ENCODE results near the gene MARK3. TPM values are rescaled to one million over a fixed set of nuclear protein-coding genes. Genes with fewer than 3 reads are reported as not detected.

MARK3 gene
- total and polyA plus RNA-seq, 2 of the 4 experiments (the other 2 are of a cell fraction), result 78.5 to 80.5 TPM

DNA sequence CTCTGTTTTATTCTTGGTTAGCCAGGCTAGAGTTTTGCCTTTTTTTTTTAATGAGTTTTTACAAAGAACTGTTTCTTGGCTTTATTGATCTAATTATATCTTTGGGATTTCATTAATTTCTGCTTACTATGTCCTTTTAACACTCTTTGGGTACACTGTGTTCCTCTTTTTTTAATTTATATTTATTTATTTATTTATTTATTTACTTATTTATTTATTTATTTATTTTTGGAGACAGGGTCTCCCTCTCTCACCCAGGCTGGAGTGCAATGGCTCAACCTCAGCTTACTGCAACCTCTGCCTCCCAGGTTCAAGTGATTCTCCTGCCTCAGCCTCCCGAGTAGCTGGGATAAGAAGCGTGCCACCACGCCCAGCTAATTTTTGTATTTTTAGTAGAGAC, 15.1 kb upstream of the MARK3 start:
- no TSS peak for BruUV-seq (replicated peaks)
- H3K4me2 ChIP-seq (ENCODE audit: low read depth, low read length), result no peak overlapping the region
- no peak for DNase-seq
- intact Hi-C loops (cut with micrococcal nuclease), result no loop called here
- ChIA-PET CTCF (interaction anchor here (0.7 kb wide), 1 partner anchor 148 kb away, joined by 5 read pairs; no protein-coding TSS in a partner anchor), POLR2A (ENCODE audit: unreplicated experiment) (no interaction called here)
- H2BK15ac ChIP-seq (ENCODE audit: low read depth, low read length), result no peak overlapping the region
- H2BK20ac ChIP-seq (ENCODE audit: low read depth, low read length), result no peak overlapping the region
- no peak overlapping the region for H3K18ac ChIP-seq (ENCODE audit: low read depth, low read length)
- no peak overlapping the region for H3K14ac ChIP-seq (replicated peaks; ENCODE audit: low read depth, low read length)
- H3K9me3 ChIP-seq (ENCODE audit: control insufficient read depth, insufficient read depth, low read length), result no peaks in the 10 kb centered on the region
- H2AK5ac ChIP-seq (ENCODE audit: low read depth, low read length), result no peak overlapping the region
- no peak overlapping the region for H2AK9ac ChIP-seq (replicated peaks; ENCODE audit: low read depth, low read length, poor library complexity)
- WGBS, 2 experiments (ENCODE audit: extremely low coverage in 2 of 2, insufficient read length in 1 of 2), result no CpG with 5 or more reads among the region's 3 CpGs
- H3K4me3 ChIP-seq (ENCODE audit: insufficient read depth, low read depth, low read length), result no peak overlapping the region
- no peaks in the 10 kb centered on the region for H3K36me3 ChIP-seq (ENCODE audit: control insufficient read depth, insufficient read depth, low read length)
- no peaks in the 10 kb centered on the region for H4K20me1 ChIP-seq (ENCODE audit: insufficient read depth, low read length)
- peaks cover 9% of the 10 kb centered on the region; the same call in 1 of the 2 replicates for H3K4me1 ChIP-seq (ENCODE audit: control insufficient read depth, insufficient read depth, low read length)
- no peak overlapping the region for H2BK120ac ChIP-seq (ENCODE audit: low read depth, low read length)
- H3K79me1 ChIP-seq (ENCODE audit: low read depth in 1 of 2, low read length in 2 of 2), result peaks cover 0 to 3% of the 10 kb centered on the region in 2 experiments; a peak in 1 of 4 replicates
- H3K27ac ChIP-seq (ENCODE audit: insufficient read depth, low read length), result no peak overlapping the region
- H2BK5ac ChIP-seq (ENCODE audit: low read depth, low read length, poor library complexity, severe bottlenecking), result no peak overlapping the region
- in situ Hi-C loops (cut with MboI; ENCODE audit: low sequenced_read_pairs), result no loop called here
- H4K91ac ChIP-seq (ENCODE audit: insufficient read depth, low read depth, low read length), result no peak overlapping the region
- H3K9ac ChIP-seq (ENCODE audit: low read depth, low read length), result no peak overlapping the region
- no peak for ATAC-seq (ENCODE audit: low read depth)
- no peak overlapping the region for H3K23ac ChIP-seq (ENCODE audit: low read depth, low read length)
- no peak overlapping the region for H2AFZ ChIP-seq (replicated peaks; ENCODE audit: low read length, poor library complexity)
- no peaks in the 10 kb centered on the region for H3K27me3 ChIP-seq (ENCODE audit: control insufficient read depth, insufficient read depth, low read length)
- no peak overlapping the region for H3K4ac ChIP-seq (ENCODE audit: low read depth, low read length)
- TF ChIP-seq SMC3 (IDR thresholded peaks at IDR 0.05; ENCODE audit: low read depth, low read length), result no peak
- no peak for TF ChIP-seq POLR2A (IDR thresholded peaks at IDR 0.05; ENCODE audit: low read depth, low read length)
- no peak for TF ChIP-seq MXI1 (IDR thresholded peaks at IDR 0.05; ENCODE audit: borderline replicate concordance, low read depth, low read length)
- no peak for TF ChIP-seq RFX5 (IDR thresholded peaks at IDR 0.05; ENCODE audit: low read depth, low read length)
- no peak for TF ChIP-seq ELK1 (IDR thresholded peaks at IDR 0.05; ENCODE audit: borderline replicate concordance, low read depth, low read length)
- no peak overlapping the region for H4K5ac ChIP-seq (ENCODE audit: low read depth, low read length)
- H4K8ac ChIP-seq (ENCODE audit: low read depth in 2 of 2, low read length in 2 of 2), result no peak overlapping the region
- peaks cover 9% of the 10 kb centered on the region for H3K9me1 ChIP-seq (ENCODE audit: insufficient read depth, low read length)
- H3K56ac ChIP-seq (ENCODE audit: extremely low read depth, insufficient read depth, low read length), result no peak overlapping the region
- dilution Hi-C loops (cut with HindIII; ENCODE audit: low sequenced_read_pairs, unreplicated experiment), result no loop called here

Data from IMR-90 (cell line).